Cerebellar nuclear complex (tissue), 1 donor: ENCODE data around the gene PIGM.
A peak's percentile ranks its signal among the peaks of the same experiment; 100 is the strongest.

Experiments
- DNase-seq, 2 experiments: peaks; one replicate each; lab custom pipeline; 2025; lab: John Stamatoyannopoulos, UW

The PIGM gene

DNA sequence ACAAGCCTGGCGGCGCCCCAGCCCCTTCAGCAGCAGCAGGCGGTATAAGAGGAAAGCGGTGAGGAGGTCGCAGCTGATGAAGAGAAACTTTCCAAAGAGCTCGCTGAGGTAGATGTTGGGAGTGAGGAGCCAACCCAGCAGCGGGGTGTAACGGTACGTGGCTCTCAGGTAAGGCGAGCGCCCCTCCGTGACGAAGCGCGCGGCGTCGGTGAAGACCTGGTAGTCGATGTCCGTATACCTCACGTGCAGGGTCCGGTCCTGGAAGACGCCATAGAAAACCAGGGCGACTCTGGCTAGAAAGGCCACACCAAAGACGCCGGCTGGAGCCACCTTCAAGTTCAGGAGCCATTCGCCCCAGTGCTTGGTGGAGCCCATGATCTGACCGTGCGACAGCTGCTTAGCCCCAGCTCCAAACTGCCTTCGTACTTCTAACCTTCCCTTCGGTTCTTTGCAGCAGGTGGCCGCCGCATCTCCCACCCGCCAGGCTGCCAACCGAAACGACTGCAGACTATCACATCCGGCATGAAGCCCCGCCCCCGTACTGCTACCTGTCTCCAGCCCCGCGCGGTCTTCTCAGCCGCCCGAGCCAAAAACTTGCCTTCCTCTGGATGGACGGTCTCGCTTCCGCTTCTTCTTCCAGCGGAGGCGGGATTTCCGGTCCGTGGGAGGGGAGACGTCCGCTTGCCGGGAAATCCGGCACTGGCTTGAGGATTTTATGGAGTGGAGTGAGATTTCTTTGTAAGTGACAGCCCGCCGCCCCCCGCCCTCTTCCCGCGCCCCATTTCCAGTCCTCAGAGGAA, at the start of gene PIGM:
PIGM (minus strand) TSS at position 626 of the 800 bp plus-strand sequence; CDS start at position 375, 251 bp downstream.
- peak; percentile 88 to 92 for DNase-seq

GRCh38 chr1:160081261-160081936, 49.6 kb upstream of the PIGM start, which contains the start of gene KCNJ9:
KCNJ9 (plus strand) TSS chr1:160081538; CDS start chr1:160084031, 2,493 bp downstream.
- peak; percentile 98 to 99 for DNase-seq

- DNase-seq: no peak
These were observed 48.8 kb upstream of the PIGM start for GRCh38 chr1:160080381-160081100.

DNA sequence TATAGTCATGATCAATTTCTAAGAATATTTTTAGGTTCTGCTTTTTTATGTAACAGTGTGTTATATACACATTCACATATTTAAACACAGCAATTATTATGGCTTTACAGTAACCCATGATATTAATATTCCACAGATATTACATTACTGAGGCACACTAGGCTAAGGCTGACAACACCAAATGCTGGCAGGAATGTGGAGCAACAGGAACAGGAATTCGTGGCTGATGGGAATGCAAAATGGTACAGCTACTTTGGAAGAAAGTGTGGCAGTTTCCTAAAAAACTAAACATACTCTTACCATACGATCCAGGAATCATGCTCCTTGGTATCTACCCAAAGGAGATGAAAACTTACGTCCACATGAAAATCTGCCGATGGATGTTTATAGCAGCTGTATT, 47.7 kb upstream of the PIGM start:
- DNase-seq: no peak

GRCh38 chr1:160078512-160079195, 46.9 kb upstream of the PIGM start:
- no peak for DNase-seq

DNA sequence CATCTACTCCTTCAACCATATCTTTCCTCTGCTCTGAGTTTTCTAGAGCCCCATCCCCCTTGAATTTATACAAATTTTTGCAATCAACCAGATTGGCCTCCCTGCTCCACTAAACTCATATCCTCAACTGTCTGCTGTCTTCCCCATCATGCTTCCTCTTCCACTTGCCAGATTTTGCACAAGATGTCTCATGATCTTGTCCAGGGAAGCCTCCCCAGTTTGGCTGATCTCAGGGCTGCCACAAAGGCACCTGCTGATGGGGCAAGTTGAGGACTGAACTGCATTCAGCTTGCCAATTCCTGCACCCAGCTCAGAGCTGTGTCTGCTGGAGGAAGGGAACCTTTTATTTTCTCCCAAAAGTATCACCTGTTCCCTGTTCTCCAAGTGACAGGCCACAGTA, 45.7 kb upstream of the PIGM start:
- no peak for DNase-seq

- no peak for DNase-seq
These were observed 44.5 kb upstream of the PIGM start for GRCh38 chr1:160076295-160076694.

DNA sequence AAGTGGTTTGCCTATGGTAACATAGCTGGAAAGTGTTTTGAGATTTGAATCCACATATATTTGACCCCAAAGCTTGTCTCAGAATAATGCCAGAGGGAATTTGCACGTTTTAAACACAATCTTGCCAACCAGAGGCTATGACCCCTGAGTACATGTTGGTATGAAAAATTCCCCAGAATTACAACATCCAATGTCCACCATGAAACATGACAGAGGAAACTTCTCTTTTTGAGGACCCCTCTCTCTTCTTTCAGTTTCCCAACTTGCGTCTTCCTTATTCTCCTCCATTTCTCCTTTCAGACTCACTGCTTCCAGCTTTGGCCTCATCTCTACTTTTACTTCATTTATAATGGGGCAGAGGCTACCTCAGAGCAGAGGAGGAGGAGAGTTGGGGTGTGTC, 44.0 kb upstream of the PIGM start:
- no peak for DNase-seq

GRCh38 chr1:160074865-160075264, 43.1 kb upstream of the PIGM start:
- DNase-seq: no peak

DNA sequence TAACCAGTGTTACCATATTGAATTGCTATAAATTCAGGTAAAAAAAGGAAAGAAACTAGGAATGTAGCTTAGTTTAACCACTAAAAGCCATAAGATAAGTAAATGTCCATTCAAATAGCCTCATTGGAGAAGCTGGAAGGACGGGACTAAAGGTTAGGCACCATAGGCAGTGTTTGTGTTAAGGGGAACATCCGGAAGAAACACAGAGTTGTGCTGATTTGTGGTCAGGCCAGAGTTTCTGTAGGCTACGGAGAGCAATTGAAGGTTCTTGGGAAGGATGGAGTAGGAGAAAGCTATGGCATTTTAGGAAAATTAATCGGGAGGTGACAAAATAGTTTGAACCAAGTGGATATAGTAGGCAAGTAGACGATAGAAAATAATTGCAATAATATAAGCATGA, 39.5 kb upstream of the PIGM start:
- DNase-seq: no peak

- peak in 1 of 2 experiments; percentile 80 for DNase-seq
These were observed 38.7 kb upstream of the PIGM start for GRCh38 chr1:160070243-160071163.

GRCh38 chr1:160069460-160070231, 37.9 kb upstream of the PIGM start, which contains the start of gene KCNJ10:
KCNJ10 (minus strand) TSS chr1:160070160; CDS start chr1:160042532, 27,628 bp downstream.
- no peak for DNase-seq

DNA sequence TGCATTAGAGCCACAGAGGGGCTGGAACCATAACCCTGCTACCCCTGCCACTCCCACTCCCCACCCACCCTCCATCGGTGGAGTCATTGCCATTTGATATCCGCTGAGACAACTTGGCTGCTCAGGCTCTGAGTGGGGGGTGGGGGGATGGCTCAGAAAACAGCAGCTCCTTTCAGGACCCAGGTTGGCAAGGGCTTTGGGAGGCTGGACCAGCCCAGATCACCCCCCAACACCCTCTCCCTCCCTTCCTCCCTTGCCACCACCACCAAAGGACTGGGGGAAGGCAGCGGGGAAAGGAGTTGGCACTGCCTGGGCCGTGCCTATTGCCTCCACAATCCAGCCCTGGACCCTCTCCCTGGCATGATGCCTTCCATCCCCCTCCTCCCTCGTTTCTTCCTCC, 36.4 kb upstream of the PIGM start:
- DNase-seq: no peak

- DNase-seq: no peak
These were observed 35.3 kb upstream of the PIGM start for GRCh38 chr1:160066829-160067745.

DNA sequence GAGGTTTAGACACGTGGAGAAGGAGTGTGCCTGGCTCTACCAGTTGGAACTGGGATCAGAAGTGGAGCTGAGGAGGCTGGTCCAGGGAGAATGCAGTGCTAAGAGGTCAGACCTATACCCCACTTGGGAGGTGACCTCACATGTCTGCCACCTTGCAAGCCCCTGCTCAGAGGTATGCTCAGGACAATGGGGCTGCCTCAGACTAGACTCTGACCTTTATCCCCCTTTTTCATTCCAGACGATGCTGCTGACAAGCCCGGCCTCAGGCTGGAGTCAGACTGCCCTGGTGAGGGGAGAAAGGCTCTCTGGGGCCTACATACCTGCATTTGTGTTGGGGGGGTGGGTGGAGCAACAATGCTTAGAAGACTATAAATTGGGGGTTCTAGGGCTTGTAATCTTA, 33.0 kb upstream of the PIGM start:
- DNase-seq: no peak

GRCh38 chr1:160064164-160064563, 32.4 kb upstream of the PIGM start:
- no peak for DNase-seq

GRCh38 chr1:160063176-160063575, 31.4 kb upstream of the PIGM start:
- no peak for DNase-seq

DNA sequence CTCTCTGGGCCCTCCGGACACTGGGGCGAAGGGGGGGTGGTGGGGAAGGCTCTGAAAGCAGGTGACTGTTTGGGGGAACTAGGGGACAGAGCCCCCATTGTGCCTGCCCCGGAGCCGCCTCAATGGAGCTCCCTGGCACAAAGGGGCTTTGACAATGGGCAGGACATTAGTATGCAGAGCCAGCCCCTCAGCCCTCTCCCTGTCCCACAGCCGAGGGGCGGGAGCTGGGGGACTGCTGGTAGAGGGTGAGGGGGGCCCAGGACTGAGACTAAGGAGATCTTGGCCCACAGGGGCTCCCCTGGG, 30.4 kb upstream of the PIGM start:
- no peak for DNase-seq
